ENCODE results near the gene ST6GALNAC4.

DNA sequence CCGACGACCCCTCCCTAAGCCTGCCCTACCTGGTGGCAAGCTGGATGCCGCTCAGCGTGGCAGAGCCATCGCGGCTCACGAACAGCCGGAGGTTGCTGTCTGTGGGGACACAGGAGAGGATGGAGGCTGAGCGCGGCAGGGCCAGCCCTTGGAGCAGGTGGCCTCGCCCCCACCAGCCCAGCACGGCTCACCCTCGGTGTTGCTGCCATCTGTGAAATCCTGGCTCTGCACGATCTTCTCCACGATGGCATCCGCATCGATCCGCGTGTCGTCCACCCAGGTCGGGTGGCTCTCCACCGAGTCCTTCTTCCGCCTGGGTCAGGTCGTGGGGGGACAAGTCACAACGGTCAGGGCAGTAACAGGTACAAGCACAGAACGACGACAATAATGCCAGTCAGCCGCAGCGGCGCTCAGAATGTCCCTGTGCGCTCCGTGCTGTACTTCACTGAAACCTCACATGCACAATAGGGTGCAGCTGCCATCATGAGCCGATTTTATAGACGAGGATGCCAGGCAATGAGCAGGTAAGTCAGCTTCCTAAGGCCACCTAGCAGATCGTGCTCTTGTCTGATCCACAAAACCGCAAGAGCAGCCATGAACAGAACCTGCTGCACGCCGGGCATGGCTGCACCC, 27.9 kb upstream of the ST6GALNAC4 start:
- TF ChIP-seq, protein P1, sequence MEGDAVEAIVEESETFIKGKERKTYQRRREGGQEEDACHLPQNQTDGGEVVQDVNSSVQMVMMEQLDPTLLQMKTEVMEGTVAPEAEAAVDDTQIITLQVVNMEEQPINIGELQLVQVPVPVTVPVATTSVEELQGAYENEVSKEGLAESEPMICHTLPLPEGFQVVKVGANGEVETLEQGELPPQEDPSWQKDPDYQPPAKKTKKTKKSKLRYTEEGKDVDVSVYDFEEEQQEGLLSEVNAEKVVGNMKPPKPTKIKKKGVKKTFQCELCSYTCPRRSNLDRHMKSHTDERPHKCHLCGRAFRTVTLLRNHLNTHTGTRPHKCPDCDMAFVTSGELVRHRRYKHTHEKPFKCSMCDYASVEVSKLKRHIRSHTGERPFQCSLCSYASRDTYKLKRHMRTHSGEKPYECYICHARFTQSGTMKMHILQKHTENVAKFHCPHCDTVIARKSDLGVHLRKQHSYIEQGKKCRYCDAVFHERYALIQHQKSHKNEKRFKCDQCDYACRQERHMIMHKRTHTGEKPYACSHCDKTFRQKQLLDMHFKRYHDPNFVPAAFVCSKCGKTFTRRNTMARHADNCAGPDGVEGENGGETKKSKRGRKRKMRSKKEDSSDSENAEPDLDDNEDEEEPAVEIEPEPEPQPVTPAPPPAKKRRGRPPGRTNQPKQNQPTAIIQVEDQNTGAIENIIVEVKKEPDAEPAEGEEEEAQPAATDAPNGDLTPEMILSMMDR (IDR thresholded peaks at IDR 0.05), result no peak
- TF ChIP-seq ZFX (IDR thresholded peaks at IDR 0.05; ENCODE audit: borderline replicate concordance), result no peak
